NCI-H748 (cell line): ENCODE results near the gene HSD17B2.
"Not testable (repeated sequence)": the region's sequence is repeated elsewhere in the genome, so short reads cannot be mapped to it uniquely, and the experiment has no call there.

Experiments used
- DNase-seq: peaks from one replicate; lab custom pipeline; 2025; ENCODE audit not compliant: unreplicated experiment; lab: John Stamatoyannopoulos, UW

HSD17B2 gene

GRCh38 chr16:82074019-82074558 lies 39.0 kb downstream of the HSD17B2 start:
- no peak for DNase-seq

GRCh38 chr16:82078125-82078524 lies 43.1 kb downstream of the HSD17B2 start:
- DNase-seq = no peak

- no peak for DNase-seq
Measured at GRCh38 chr16:82079892-82080291, 44.8 kb downstream of the HSD17B2 start.

- DNase-seq = peak; percentile 28
Measured at GRCh38 chr16:82081264-82081663, 46.2 kb downstream of the HSD17B2 start.

DNA sequence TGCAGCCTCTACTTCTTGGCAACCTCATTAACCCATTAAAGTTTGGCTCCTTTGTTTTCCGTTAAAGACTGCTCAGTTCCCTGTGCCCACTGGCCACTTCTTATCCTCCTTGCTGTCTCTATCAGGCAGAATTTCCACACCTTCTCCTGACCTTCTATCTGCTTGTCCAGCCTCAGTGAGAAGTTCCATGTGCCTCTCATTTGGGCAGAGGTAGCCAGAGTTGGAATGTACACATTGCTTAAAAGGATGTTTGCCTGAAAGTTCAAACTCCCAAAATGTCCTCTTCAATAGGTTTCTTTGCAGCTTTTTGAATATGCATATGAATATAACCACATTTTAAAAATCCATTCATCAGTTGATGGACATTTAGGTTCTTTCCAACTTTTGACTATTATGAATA lies 47.0 kb downstream of the HSD17B2 start:
- no peak for DNase-seq

DNA sequence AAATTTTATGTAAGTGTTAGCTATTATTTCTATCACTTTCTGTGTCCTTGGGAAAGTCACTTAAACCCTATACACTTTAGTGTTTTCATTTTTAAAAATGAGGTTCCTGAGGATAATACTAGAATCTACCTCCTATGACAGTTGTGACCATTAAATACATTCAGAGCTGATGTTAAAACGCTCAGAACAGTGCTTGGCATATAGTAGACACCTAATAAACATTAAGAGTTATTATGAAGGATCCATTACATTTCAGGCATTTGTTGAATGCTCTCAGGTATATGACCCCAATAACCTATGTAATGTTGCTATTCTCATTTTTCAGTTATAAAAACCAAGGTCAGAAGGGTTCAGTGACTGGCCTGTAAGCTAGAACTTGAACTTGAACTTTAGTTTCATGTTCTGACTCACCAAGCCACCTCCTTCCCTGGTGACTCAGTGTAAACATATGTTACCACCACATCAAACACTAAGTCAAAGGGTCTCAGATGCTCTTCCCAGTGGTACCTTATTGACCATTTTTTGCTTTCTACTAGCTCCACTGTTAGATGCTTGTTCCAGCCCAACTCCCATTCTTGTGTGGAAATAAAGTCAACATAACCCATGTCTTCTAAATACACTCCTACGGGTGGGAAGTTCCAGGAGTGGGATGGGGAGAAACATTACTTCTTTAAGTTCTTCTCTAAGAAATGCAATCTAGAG lies 47.6 kb downstream of the HSD17B2 start:
- DNase-seq = no peak

- no peak for DNase-seq
Measured at GRCh38 chr16:82083710-82084353, 48.8 kb downstream of the HSD17B2 start.

DNA sequence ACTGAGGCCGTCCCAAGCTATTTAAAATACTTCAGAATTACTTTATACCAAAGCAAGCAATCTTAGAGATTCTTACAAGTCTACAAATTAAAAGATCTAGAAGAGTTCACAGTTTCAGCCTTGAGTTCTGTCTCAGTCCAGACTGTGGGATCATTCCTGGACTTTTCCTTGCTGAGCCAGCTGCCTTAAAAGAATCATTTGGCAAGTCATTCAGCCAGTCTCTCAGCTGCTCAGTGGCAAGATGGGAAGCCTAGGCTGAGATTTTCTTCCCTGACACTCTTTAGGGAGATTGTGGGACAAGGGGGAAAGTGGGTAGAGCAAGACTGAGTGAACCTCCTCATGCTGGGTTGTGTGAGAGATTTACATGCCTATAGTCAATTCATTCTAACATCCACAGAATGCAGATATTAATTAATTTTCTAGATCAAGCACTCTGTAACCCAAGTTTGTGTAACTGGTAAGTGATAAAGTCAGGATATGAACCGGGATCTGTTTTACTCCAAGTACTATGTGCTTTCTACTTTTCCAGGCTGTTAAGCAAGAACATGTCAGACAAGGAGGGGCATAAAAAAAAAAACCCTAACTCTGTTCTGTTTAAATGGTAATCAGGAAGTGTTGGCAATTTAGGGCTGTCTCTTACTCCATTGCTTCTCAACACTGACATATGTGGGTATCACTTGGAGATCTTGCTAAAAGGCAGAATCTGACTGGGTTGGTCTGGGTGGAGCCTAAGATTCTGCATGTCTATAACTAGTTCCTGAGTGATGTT lies 50.1 kb downstream of the HSD17B2 start:
- DNase-seq = no peak

DNA sequence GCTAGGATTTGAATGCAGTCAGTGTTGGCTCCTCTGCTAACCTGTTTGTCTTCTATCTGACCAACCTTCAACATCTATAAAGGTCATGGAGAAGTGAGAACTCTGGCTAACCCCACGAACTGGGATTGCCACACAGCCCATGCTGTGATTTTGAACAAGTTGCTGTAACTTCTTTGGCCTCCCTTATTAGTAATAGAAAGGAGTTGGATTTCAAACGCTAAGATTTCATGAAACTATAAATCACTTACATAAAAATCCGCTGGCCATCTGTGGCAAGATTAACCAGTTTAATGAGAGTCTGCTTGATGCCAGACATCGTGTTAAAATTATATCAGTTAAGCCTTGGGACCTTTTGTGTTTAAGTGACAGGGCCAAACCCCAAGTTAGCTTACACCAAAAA lies 53.4 kb downstream of the HSD17B2 start:
- no peak for DNase-seq

- DNase-seq = no peak
Measured at GRCh38 chr16:82091241-82091640, 56.2 kb downstream of the HSD17B2 start.

DNA sequence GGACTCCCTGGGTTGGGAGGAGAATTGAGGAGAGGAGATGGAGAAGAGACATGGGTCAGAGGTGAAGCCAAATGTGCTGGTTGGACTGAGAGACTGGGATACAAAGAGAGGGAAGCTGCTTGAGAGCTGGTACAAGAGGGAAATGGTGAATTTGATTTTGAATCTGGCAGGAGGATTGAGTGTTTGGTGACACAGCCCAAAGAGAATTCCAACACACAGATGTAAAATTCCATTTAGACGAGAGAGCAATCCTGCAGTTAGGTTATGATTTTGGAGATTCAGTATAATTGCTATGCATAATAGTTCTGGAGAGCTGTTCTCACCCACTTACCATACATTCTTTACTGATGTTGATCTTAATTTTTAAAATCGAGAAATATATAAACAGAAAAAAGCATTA lies 57.7 kb downstream of the HSD17B2 start:
- no peak for DNase-seq

GRCh38 chr16:82093666-82094300 lies 58.7 kb downstream of the HSD17B2 start:
- DNase-seq = no peak

GRCh38 chr16:82094942-82095540 lies 60.0 kb downstream of the HSD17B2 start:
- DNase-seq = no peak

DNA sequence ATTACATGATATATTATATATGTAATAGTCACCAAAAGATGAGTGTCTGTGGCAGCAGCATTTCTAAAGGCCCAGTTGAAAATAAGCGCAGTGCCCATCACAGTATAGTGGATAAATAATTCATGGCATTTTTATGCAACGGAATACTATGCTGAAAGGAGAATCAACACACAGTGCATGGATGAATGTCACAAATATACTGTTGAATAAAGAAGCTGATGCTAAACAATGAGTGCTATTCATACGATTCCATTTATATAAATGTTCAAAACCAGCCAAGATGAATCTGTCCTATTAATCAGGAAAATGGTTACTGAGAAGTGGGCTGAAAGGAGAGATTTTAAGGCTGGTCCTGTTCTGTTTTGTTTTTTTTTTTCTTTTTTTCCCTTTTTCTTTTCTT lies 61.6 kb downstream of the HSD17B2 start:
- DNase-seq = no peak

DNA sequence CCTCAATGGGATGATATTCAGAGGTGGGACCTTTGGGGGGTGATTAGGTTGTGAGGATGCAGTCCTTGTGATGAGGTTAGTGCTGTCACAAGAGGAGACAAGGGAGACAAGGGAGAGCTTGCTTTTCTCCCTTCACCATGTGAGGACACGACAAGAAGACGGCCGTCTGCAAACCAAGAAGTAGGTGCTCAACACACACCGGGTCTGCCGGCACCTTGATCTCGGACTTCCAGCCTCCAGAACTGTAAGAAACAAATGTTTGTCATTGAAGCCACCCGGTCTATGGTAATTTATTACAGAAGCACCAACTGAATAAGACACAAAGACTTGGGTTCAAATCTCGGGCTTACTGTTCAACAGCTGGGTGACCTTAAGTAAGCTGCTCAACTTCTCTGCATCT lies 70.1 kb downstream of the HSD17B2 start:
- no peak for DNase-seq

DNA sequence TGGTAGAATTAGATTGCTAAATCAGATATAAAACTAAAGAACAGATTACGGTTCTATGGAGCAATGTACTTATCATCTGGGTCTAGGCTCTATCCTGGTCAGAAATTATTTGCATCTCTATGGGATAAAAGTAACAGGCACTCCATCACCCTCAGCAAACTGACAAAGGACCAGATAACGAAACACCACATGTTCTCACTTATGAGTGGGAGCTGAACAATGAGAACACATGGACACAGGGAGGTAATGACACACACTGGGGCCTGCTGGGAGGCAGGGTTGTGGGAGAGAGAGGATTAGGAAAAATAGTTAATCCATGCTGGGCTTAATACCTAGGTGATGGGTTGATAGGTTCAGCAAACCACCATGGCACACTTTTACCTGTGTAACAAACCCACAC lies 73.0 kb downstream of the HSD17B2 start:
- DNase-seq = no peak

DNA sequence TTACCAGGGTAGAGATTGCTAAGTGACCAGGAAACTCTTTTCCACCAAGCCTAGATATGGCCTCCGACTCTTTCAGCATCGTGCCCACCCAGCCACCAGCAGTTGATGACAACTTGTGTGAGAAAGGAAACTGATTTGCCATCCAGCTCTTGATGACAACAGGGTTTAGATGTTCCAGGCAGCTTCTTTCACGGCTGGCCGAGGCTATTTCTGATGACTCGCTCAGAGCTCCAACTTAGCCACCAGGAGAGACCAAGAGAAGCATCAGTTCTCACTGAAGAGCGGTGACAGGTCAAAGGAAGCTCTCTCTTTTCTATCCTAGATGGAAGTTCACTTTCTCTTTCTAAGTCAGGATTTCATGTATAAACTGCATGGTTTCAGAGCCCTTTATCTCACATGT lies 73.7 kb downstream of the HSD17B2 start:
- DNase-seq = no peak

- DNase-seq = not testable (repeated sequence)
Measured at GRCh38 chr16:82109266-82109665, 74.2 kb downstream of the HSD17B2 start.

DNA sequence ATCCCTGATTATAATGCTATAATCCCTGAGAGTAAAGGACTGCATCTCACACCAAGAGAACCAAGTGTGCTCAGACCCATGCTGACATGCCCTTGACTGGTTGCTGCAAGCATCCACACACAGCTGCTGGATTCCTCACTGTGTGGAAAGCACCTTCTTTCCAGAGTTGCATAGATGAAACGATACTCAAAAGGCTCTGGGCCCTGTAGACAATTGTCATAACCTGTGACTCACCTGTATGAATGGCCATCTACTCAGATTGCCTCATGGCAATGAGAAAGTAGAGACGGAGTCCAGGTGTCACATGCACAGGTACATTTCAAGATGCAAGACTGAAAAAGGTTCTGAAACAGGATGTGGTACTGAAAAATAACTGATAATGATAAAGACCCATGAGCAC lies 76.9 kb downstream of the HSD17B2 start:
- DNase-seq = no peak

DNA sequence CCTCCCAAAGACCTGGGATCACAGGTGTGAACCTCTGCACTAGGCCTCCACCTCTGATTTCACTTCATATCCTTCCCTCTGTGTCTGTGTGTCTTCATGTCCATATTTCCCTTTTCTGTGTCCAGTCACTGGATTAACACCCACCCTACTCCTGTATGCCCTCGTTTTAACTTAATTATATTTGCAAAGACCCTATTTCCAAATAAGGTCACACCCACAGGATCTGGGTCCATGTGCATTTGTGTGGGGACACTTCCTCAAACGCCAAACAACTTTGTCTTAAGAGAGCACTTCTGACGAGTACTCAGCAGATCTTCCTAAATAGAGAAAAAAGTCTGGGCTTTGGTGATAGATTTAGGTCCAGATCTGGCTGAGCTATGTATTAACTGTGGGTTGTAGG lies 78.7 kb downstream of the HSD17B2 start:
- no peak for DNase-seq

GRCh38 chr16:82116535-82116934 lies 81.5 kb downstream of the HSD17B2 start:
- DNase-seq = no peak
